HepG2 (cell line): ENCODE measurements around the gene PLB1. TPM values are rescaled to one million over a fixed set of nuclear protein-coding genes. Genes with fewer than 3 reads are reported as not detected.
A peak's percentile ranks its signal among the peaks of the same experiment; 100 is the strongest.

ENCODE experiments used
- ATAC-seq: fragments of 200-7000 bp; cut with Tn5 transposase; 3 replicates; pipeline ENCODE4 v1.9.1; 2020; ENCODE audit warnings: mild to moderate bottlenecking, moderate library complexity
- BruUV-seq: library from RNA; stranded (reverse); fragments of 400-500 nt; replicated peaks from 2 replicates; lab custom pipeline; 2021; lab: Mats Ljungman, UMichigan
- CTCF ChIA-PET: fragments of 300-600 bp; formaldehyde crosslinking; extraction: SDS; loops from one replicate; lab custom pipeline; 2021; ENCODE audit warnings: low total read pairs, inconsistent platforms, low intra/inter-chr PET ratio; lab: Yijun Ruan, JAX
- POLR2A ChIA-PET: fragments of 350-600 bp; sonication (Branson Sonifier 250); formaldehyde crosslinking; loops from one replicate; lab custom pipeline; 2020; ENCODE audit warnings: antibody characterized with exemption, inconsistent platforms; lab: Yijun Ruan, JAX
- DNase-seq: peaks from one replicate; pipeline ENCODE4 v3.0.0-alpha.2; 2015; ENCODE audit warnings: low spot score
- FAIRE-seq: peaks from 3 replicates; lab custom pipeline; 2011; peaks lifted over from hg19 to GRCh38; lab: Jason Lieb, UNC
- H2AFZ ChIP-seq: one replicate; pipeline ENCODE4 v1.6.1; 2011; ENCODE audit warnings: low read length, inconsistent platforms
- H3K27ac ChIP-seq: fragments of 300-600 bp; 3 replicates; pipeline ENCODE4 v1.8.0; 2011; ENCODE audit warnings: mixed run types, mild to moderate bottlenecking, mixed read lengths, low read length, inconsistent platforms; ENCODE audit not compliant: insufficient read depth; ENCODE audit errors: extremely low read length
- H3K27me3 ChIP-seq, 2 experiments: fragments of 200-600 bp in 1 of 2; 2 replicates in 1 of 2; 3 replicates in 1 of 2; pipeline versions ENCODE4 v1.6.0 to v1.8.0; 2011; ENCODE audit warnings: low read length in 2 of 2, mild to moderate bottlenecking in 2 of 2, moderate library complexity in 2 of 2, inconsistent platforms in 1 of 2; ENCODE audit not compliant: insufficient read depth in 2 of 2, control insufficient read depth in 1 of 2
- H3K36me3 ChIP-seq, 2 experiments: fragments of 200-600 bp in 1 of 2; replicated peaks in 1 of 2; 2 replicates in 1 of 2; 3 replicates in 1 of 2; pipeline versions ENCODE4 v1.5.1 to v1.8.0; 2011; ENCODE audit warnings: low read length in 2 of 2, inconsistent platforms in 1 of 2; ENCODE audit not compliant: insufficient read depth in 2 of 2, control insufficient read depth in 1 of 2
- H3K4me1 ChIP-seq: 2 replicates; pipeline ENCODE4 v1.5.1; 2012; ENCODE audit warnings: low read length, inconsistent platforms; ENCODE audit not compliant: insufficient read depth
- H3K4me2 ChIP-seq: 2 replicates; pipeline ENCODE4 v1.6.0; 2011; ENCODE audit warnings: low read depth, low read length, inconsistent platforms
- H3K4me3 ChIP-seq, 3 experiments: fragments of 200-600 bp in 1 of 3; sonication (generic), shearing (Covaris generic) in 1 of 3; replicated peaks in 1 of 3; 2 replicates each; pipeline ENCODE4 v1.5.1; 2011 to 2016; ENCODE audit warnings: low read length in 3 of 3, inconsistent platforms in 2 of 3, low read depth in 2 of 3, mild to moderate bottlenecking in 2 of 3, control low read depth in 1 of 3, mixed read lengths in 1 of 3; ENCODE audit not compliant: insufficient read depth in 1 of 3
- H3K79me2 ChIP-seq: one replicate; pipeline ENCODE4 v1.6.1; 2011; ENCODE audit warnings: low read length, inconsistent platforms; ENCODE audit not compliant: insufficient read depth
- H3K9ac ChIP-seq: 2 replicates; pipeline ENCODE4 v1.6.0; 2011; ENCODE audit warnings: mild to moderate bottlenecking, low read depth, low read length, inconsistent platforms; ENCODE audit not compliant: insufficient read depth
- H3K9me3 ChIP-seq: 2 replicates; pipeline ENCODE4 v1.5.1; 2012; ENCODE audit warnings: mild to moderate bottlenecking, low read length
- H4K20me1 ChIP-seq: 2 replicates; pipeline ENCODE4 v1.6.0; 2011; ENCODE audit warnings: inconsistent platforms, mild to moderate bottlenecking, low read length, moderate library complexity; ENCODE audit not compliant: insufficient read depth
- ATF2 ChIP-seq: sonication (generic); formaldehyde crosslinking; IDR thresholded peaks from 2 replicates; pipeline ENCODE4 v1.4.0; 2020; ENCODE audit warnings: missing genetic modification reagents
- BHLHE40 ChIP-seq: IDR thresholded peaks from 2 replicates; pipeline ENCODE4 v1.6.1; 2011; ENCODE audit warnings: low read length, improper control_type of control experiment
- FOSL1 ChIP-seq: sonication (generic); formaldehyde crosslinking; IDR thresholded peaks from 2 replicates; pipeline ENCODE4 v1.9.0; 2021; ENCODE audit warnings: missing genetic modification reagents, borderline replicate concordance
- FOSL2 ChIP-seq: sonication (generic); formaldehyde crosslinking; IDR thresholded peaks from 2 replicates; pipeline ENCODE4 v1.4.0; 2020; ENCODE audit warnings: missing genetic modification reagents
- MAFF ChIP-seq: IDR thresholded peaks from 2 replicates; pipeline ENCODE4 v1.6.1; 2011; ENCODE audit warnings: low read depth, low read length, improper control_type of control experiment
- MAFK ChIP-seq, 2 experiments: IDR thresholded peaks in 1 of 2; conservative IDR thresholded peaks in 1 of 2; 2 replicates each; pipeline ENCODE4 v1.6.1; 2011; ENCODE audit warnings: improper control_type of control experiment in 2 of 2, low read length in 2 of 2
- NFE2L2 ChIP-seq: fragments of 150-350 bp; IDR thresholded peaks from 2 replicates; pipeline ENCODE4 v1.6.1; 2014; ENCODE audit warnings: low read length
- RXRA ChIP-seq: sonication (generic); formaldehyde crosslinking; IDR thresholded peaks from 2 replicates; pipeline ENCODE4 v1.5.1; 2020; ENCODE audit warnings: missing genetic modification reagents
- TFE3 ChIP-seq: IDR thresholded peaks from 2 replicates; pipeline ENCODE4 v1.6.1; 2016
- TP53 ChIP-seq: sonication (generic); formaldehyde crosslinking; conservative IDR thresholded peaks from 2 replicates; pipeline ENCODE4 v1.4.0; 2020; ENCODE audit warnings: missing genetic modification reagents
- USF2 ChIP-seq, 2 experiments: sonication (generic) in 1 of 2; formaldehyde crosslinking in 1 of 2; IDR thresholded peaks; 2 replicates each; pipeline versions ENCODE4 v1.5.1 to v1.6.1; 2011 to 2020; ENCODE audit warnings: borderline replicate concordance in 1 of 2, low read depth in 1 of 2, low read length in 1 of 2, mild to moderate bottlenecking in 1 of 2, missing genetic modification reagents in 1 of 2, moderate library complexity in 1 of 2
- ZBTB44 ChIP-seq: sonication (generic); formaldehyde crosslinking; IDR thresholded peaks from 2 replicates; pipeline ENCODE4 v1.4.0; 2020; ENCODE audit warnings: missing genetic modification reagents
- WGBS: methylation state at CpG from one replicate; pipeline ENCODE4 v1.1.6; 2017; ENCODE audit warnings: low lambda C conversion rate; 5-methylcytosine and 5-hydroxymethylcytosine counted together
- in situ Hi-C: cut with HindIII; loops from 2 replicates; pipeline ENCODE4 v1.10.0; 2017; ENCODE audit warnings: low pct_unique_long_range_greater_than_20kb; ENCODE audit not compliant: extremely low pct_ligation_motif_present
- intact Hi-C: fragments of 100-400 bp; cut with micrococcal nuclease; formaldehyde crosslinking; loops from one replicate; pipeline ENCODE4 v1.10.0; 2022; ENCODE audit not compliant: unreplicated experiment
- polyA plus RNA-seq, 8 experiments: library from polyadenylated mRNA; depleted of rRNA in 3 of 8; stranded (reverse) in 7 of 8; unstranded in 1 of 8; fragments of >200 nt; fragmentation: Illumina TruSeq in 4 of 8; extraction: Trizol in 4 of 8; gene quantifications; 2 replicates each; pipeline versions ENCODE4 v1.2.1 to v1.2.3, GENCODE V29; 2011 to 2016; ENCODE audit warnings: low read depth in 4 of 8, missing spikeins in 1 of 8, mixed read lengths in 1 of 8; ENCODE audit not compliant: insufficient read depth in 1 of 8
- total RNA-seq, 5 experiments: library from RNA; depleted of rRNA; stranded (reverse); fragments of >200 nt; fragmentation: Illumina TruSeq; extraction: Trizol; gene quantifications; 2 replicates each; pipeline ENCODE4 v1.2.3, GENCODE V29; 2016; ENCODE audit warnings: low read depth in 1 of 5

PLB1 gene
- total and polyA plus RNA-seq, 2 of the 13 experiments (the other 11 are each of a cell fraction or from before 2014, with no cell fraction given), result 0.20 to 1.8 TPM

- CTCF ChIA-PET, result no interaction called here
- Histone ChIP-seq H3K9ac (no peak overlapping the region), H3K4me3 (no peak overlapping the region), H3K9me3 (no peaks in the 10 kb centered on the region), H3K4me1 (no peaks in the 10 kb centered on the region), H3K36me3 (no peaks in the 10 kb centered on the region), H3K27me3 (peaks cover 0 to 12% of the 10 kb centered on the region in 2 experiments; a peak in 1 of 5 replicates)
- DNase-seq (peak; percentile 34), FAIRE-seq (peak; percentile 42)
- no TSS peak for BruUV-seq
- no peak for TF ChIP-seq ATF2 (CRISPR knock-in tag)
- TF ChIP-seq TP53 (CRISPR knock-in tag), result no peak
- no peak for TF ChIP-seq ZBTB44
- TF ChIP-seq RXRA (CRISPR knock-in tag), result 0 out of 2 replicates have a peak, but pooled peaks have one; percentile 33
- TF ChIP-seq FOSL1 (CRISPR knock-in tag), result 0 out of 2 replicates have a peak, but pooled peaks have one; percentile 16
- TF ChIP-seq TFE3 (CRISPR knock-in tag), result peak; percentile 50; the same call in 1 of the 2 replicates
- 0 out of 2 replicates have a peak, but pooled peaks have one; percentile 13 for TF ChIP-seq NFE2L2
- peak; percentile 18; the same call in 1 of the 2 replicates for TF ChIP-seq USF2 (IDR thresholded peaks at IDR 0.05; ENCODE audit: low read depth, low read length)
- no peak for TF ChIP-seq USF2 (CRISPR knock-in tag; IDR thresholded peaks at IDR 0.05; ENCODE audit: borderline replicate concordance)
- peak; percentile 88 for TF ChIP-seq FOSL2
- peak; percentile 40 for TF ChIP-seq MAFF
- peak; percentile 19 to 22; a peak in 1 of 4 replicates for TF ChIP-seq MAFK (conservative IDR thresholded peaks at IDR 0.05 in 1 of 2, IDR thresholded peaks at IDR 0.05 in 1 of 2; ENCODE audit: low read length in 2 of 2)
- peak; percentile 76 for TF ChIP-seq BHLHE40
- TF ChIP-seq, all 625 proteins: peak for 9
- in situ Hi-C loops (no loop called here), intact Hi-C loops (no loop called here)
- Histone ChIP-seq H3K79me2 (no peaks in the 10 kb centered on the region), H4K20me1 (no peaks in the 10 kb centered on the region), H3K27ac (no peak overlapping the region), H2AFZ (no peak overlapping the region), H3K4me2 (no peak overlapping the region)
- ATAC-seq, result peak; percentile 40
- WGBS, result 3% methylated on average over 6 of the region's 6 CpGs
- POLR2A ChIA-PET, result no interaction called here
Observed at GRCh38 chr2:28507796-28508764, 12.2 kb downstream of the PLB1 start.
